H1 (cell line): Measurements from ENCODE around the gene FRMD4B. TPM values are rescaled to one million over a fixed set of nuclear protein-coding genes. Genes with fewer than 3 reads are reported as not detected.

Experiments
- CTCF ChIA-PET: fragments of 300-600 bp; sonication (Branson Sonifier 250); formaldehyde crosslinking; loops from one replicate; lab custom pipeline; 2021; ENCODE audit not compliant: partially characterized antibody; lab: Charles Lee
- POLR2A ChIA-PET: fragments of 300-600 bp; sonication (Branson Sonifier 250); formaldehyde crosslinking; loops from one replicate; lab custom pipeline; 2021; ENCODE audit warnings: inconsistent platforms; ENCODE audit not compliant: partially characterized antibody; lab: Charles Lee
- DNase-seq, 2 experiments: peaks; one replicate each; pipeline versions ENCODE4 v3.0.0 to v3.0.0-alpha.2; 2010 to 2022; ENCODE audit warnings: low spot score in 2 of 2, low read depth in 1 of 2, mixed read lengths in 1 of 2
- FAIRE-seq: peaks from 2 replicates; lab custom pipeline; 2011; peaks lifted over from hg19 to GRCh38; lab: Jason Lieb, UNC
- H2AFZ ChIP-seq: 2 replicates; pipeline ENCODE4 v1.8.1; 2012; ENCODE audit warnings: low read length, inconsistent platforms
- H2AK5ac ChIP-seq: 2 replicates; pipeline ENCODE4 v1.6.1; 2013; ENCODE audit warnings: low read depth, low read length
- H2BK120ac ChIP-seq: replicated peaks from 2 replicates; pipeline ENCODE3; 2013; ENCODE audit warnings: low read depth, low read length, inconsistent platforms
- H2BK12ac ChIP-seq: 2 replicates; pipeline ENCODE4 v1.6.1; 2013; ENCODE audit warnings: low read depth, low read length
- H2BK15ac ChIP-seq: 2 replicates; pipeline ENCODE4 v1.6.1; 2013; ENCODE audit warnings: low read length
- H2BK20ac ChIP-seq: 2 replicates; pipeline ENCODE4 v1.6.1; 2013; ENCODE audit warnings: low read length
- H2BK5ac ChIP-seq: 2 replicates; pipeline ENCODE4 v1.6.1; 2013; ENCODE audit warnings: low read depth, low read length
- H3K14ac ChIP-seq: 2 replicates; pipeline ENCODE4 v1.6.1; 2013; ENCODE audit warnings: inconsistent platforms; ENCODE audit not compliant: insufficient read length
- H3K18ac ChIP-seq: 2 replicates; pipeline ENCODE4 v1.6.1; 2013; ENCODE audit warnings: low read length; ENCODE audit errors: extremely low read depth
- H3K23ac ChIP-seq: 2 replicates; pipeline ENCODE4 v1.6.1; 2013; ENCODE audit warnings: inconsistent platforms; ENCODE audit not compliant: insufficient read length
- H3K23me2 ChIP-seq: 2 replicates; pipeline ENCODE4 v1.6.1; 2013; ENCODE audit warnings: low read depth, low read length
- H3K27ac ChIP-seq: 2 replicates; pipeline ENCODE4 v1.6.1; 2011; ENCODE audit warnings: low read depth, low read length, inconsistent platforms
- H3K27me3 ChIP-seq, 4 experiments: replicated peaks in 1 of 4; 1 replicate in 1 of 4; 2 replicates in 3 of 4; pipeline versions ENCODE4 v1.6.1 to v1.8.1; 2011 to 2013; ENCODE audit warnings: low read length in 3 of 4, mild to moderate bottlenecking in 3 of 4, inconsistent platforms in 2 of 4, mixed read lengths in 2 of 4, moderate library complexity in 1 of 4; ENCODE audit not compliant: control insufficient read depth in 3 of 4, insufficient read depth in 3 of 4; ENCODE audit errors: extremely low read depth in 1 of 4
- H3K36me3 ChIP-seq, 4 experiments: 2 replicates each; pipeline versions ENCODE4 v1.6.1 to v1.8.1; 2011 to 2013; ENCODE audit warnings: mild to moderate bottlenecking in 4 of 4, low read length in 3 of 4, moderate library complexity in 2 of 4, control low read depth in 1 of 4, inconsistent platforms in 1 of 4; ENCODE audit not compliant: insufficient read depth in 4 of 4, control insufficient read depth in 2 of 4
- H3K4ac ChIP-seq: replicated peaks from 2 replicates; pipeline ENCODE3; 2013; ENCODE audit warnings: low read length, low read depth, mixed read lengths, inconsistent platforms; ENCODE audit not compliant: insufficient read length
- H3K4me1 ChIP-seq, 4 experiments: replicated peaks in 1 of 4; 1 replicate in 1 of 4; 2 replicates in 3 of 4; pipeline versions ENCODE4 v1.6.1 to v1.8.1; 2011 to 2013; ENCODE audit warnings: low read length in 3 of 4, inconsistent platforms in 2 of 4, mixed read lengths in 1 of 4; ENCODE audit not compliant: insufficient read depth in 4 of 4, control insufficient read depth in 3 of 4
- H3K4me2 ChIP-seq, 2 experiments: 2 replicates each; pipeline versions ENCODE4 v1.6.1 to v1.8.1; 2011 to 2013; ENCODE audit warnings: low read depth in 2 of 2, low read length in 2 of 2, control low read depth in 1 of 2, inconsistent platforms in 1 of 2, mild to moderate bottlenecking in 1 of 2; ENCODE audit not compliant: insufficient read depth in 1 of 2
- H3K4me3 ChIP-seq, 4 experiments: fragments of 200-600, 300-600 bp in 1 of 4; sonication (generic), shearing (Covaris generic), sonication (Bioruptor Twin) in 1 of 4; 2 replicates each; pipeline versions ENCODE4 v1.5.1 to v1.8.1; 2011 to 2016; ENCODE audit warnings: low read length in 4 of 4, low read depth in 3 of 4, control low read depth in 2 of 4, inconsistent platforms in 2 of 4, mild to moderate bottlenecking in 2 of 4, mixed read lengths in 1 of 4, moderate library complexity in 1 of 4; ENCODE audit not compliant: insufficient read depth in 2 of 4; ENCODE audit errors: extremely low read depth in 1 of 4
- H3K56ac ChIP-seq: replicated peaks from 2 replicates; pipeline ENCODE3; 2013; ENCODE audit warnings: low read depth, mild to moderate bottlenecking, mixed read lengths, low read length, inconsistent platforms; ENCODE audit not compliant: insufficient read length
- H3K79me1 ChIP-seq: 2 replicates; pipeline ENCODE4 v1.6.1; 2013; ENCODE audit warnings: low read depth, low read length, control low read depth
- H3K79me2 ChIP-seq, 2 experiments: 2 replicates each; pipeline versions ENCODE4 v1.6.1 to v1.8.1; 2012 to 2013; ENCODE audit warnings: low read length in 2 of 2, mild to moderate bottlenecking in 2 of 2, inconsistent platforms in 1 of 2; ENCODE audit not compliant: insufficient read depth in 2 of 2, control insufficient read depth in 1 of 2
- H3K9ac ChIP-seq, 4 experiments: replicated peaks in 1 of 4; 1 replicate in 1 of 4; 2 replicates in 3 of 4; pipeline versions ENCODE4 v1.6.1 to v1.8.1; 2011 to 2013; ENCODE audit warnings: low read depth in 3 of 4, low read length in 3 of 4, control low read depth in 2 of 4, mild to moderate bottlenecking in 2 of 4, moderate library complexity in 2 of 4, inconsistent platforms in 1 of 4; ENCODE audit errors: extremely low read depth in 1 of 4
- H3K9me3 ChIP-seq, 2 experiments: 2 replicates each; pipeline versions ENCODE4 v1.6.1 to v1.8.1; 2012 to 2013; ENCODE audit warnings: mild to moderate bottlenecking in 2 of 2, moderate library complexity in 2 of 2, control low read depth in 1 of 2, inconsistent platforms in 1 of 2, low read depth in 1 of 2, low read length in 1 of 2, mixed read lengths in 1 of 2; ENCODE audit not compliant: insufficient read depth in 2 of 2
- H4K20me1 ChIP-seq, 2 experiments: replicated peaks in 1 of 2; 2 replicates each; pipeline versions ENCODE3 to v1.8.1; 2011 to 2013; ENCODE audit warnings: inconsistent platforms in 2 of 2, low read length in 2 of 2, mild to moderate bottlenecking in 1 of 2; ENCODE audit not compliant: insufficient read depth in 2 of 2, control insufficient read depth in 1 of 2
- H4K5ac ChIP-seq: 2 replicates; pipeline ENCODE4 v1.6.1; 2013; ENCODE audit warnings: low read length, low read depth, mixed read lengths, inconsistent platforms; ENCODE audit not compliant: insufficient read length
- H4K8ac ChIP-seq: 2 replicates; pipeline ENCODE4 v1.8.0; 2013; ENCODE audit warnings: mild to moderate bottlenecking, moderate library complexity, low read length, inconsistent platforms; ENCODE audit not compliant: insufficient read depth; ENCODE audit errors: extremely low read depth
- H4K91ac ChIP-seq: replicated peaks from 2 replicates; pipeline ENCODE3; 2013; ENCODE audit warnings: low read length, mixed read lengths, inconsistent platforms; ENCODE audit not compliant: insufficient read length
- CBX8 ChIP-seq: fragments of 300-800, 300-1000 bp; sonication (generic); IDR thresholded peaks from 2 replicates; pipeline ENCODE4 v1.7.1; 2016; ENCODE audit warnings: low read depth, low read length, borderline replicate concordance
- EZH2 ChIP-seq: fragments of 200-600 bp; sonication (generic); IDR thresholded peaks from 2 replicates; pipeline ENCODE4 v1.7.1; 2012; ENCODE audit warnings: low read depth, mild to moderate bottlenecking, moderate library complexity, low read length, inconsistent platforms; ENCODE audit not compliant: severe bottlenecking
- KDM4A ChIP-seq: IDR thresholded peaks from one replicate; pipeline ENCODE4 v1.7.1; 2012; ENCODE audit warnings: low read depth, mild to moderate bottlenecking, moderate library complexity, low read length, inconsistent platforms; ENCODE audit not compliant: severe bottlenecking
- NANOG ChIP-seq: IDR thresholded peaks from 2 replicates; pipeline ENCODE4 v1.6.1; 2011; ENCODE audit warnings: low read length, low read depth, mild to moderate bottlenecking, inconsistent platforms; ENCODE audit not compliant: insufficient read depth, poor library complexity, severe bottlenecking
- RAD21 ChIP-seq, 2 experiments: IDR thresholded peaks in 1 of 2; conservative IDR thresholded peaks in 1 of 2; 2 replicates each; pipeline ENCODE4 v1.6.1; 2011; ENCODE audit warnings: low read depth in 2 of 2, low read length in 2 of 2, improper control_type of control experiment in 1 of 2, inconsistent platforms in 1 of 2, mild to moderate bottlenecking in 1 of 2, moderate library complexity in 1 of 2
- SIRT6 ChIP-seq: IDR thresholded peaks from one replicate; pipeline ENCODE4 v1.7.1; 2012; ENCODE audit warnings: low read length, inconsistent platforms
- SP2 ChIP-seq: IDR thresholded peaks from 2 replicates; pipeline ENCODE4 v1.6.1; 2012; ENCODE audit warnings: mild to moderate bottlenecking, low read length, inconsistent platforms
- TBP ChIP-seq: IDR thresholded peaks from 2 replicates; pipeline ENCODE4 v1.6.1; 2011; ENCODE audit warnings: low read depth, low read length, improper control_type of control experiment
- USF2 ChIP-seq: IDR thresholded peaks from 2 replicates; pipeline ENCODE4 v1.6.1; 2011; ENCODE audit warnings: low read length, improper control_type of control experiment
- WGBS, 2 experiments: shearing (Covaris generic) in 1 of 2; methylation state at CpG; one replicate each; pipeline versions ENCODE4 v1.1.6 to v1.1.7; 2013 to 2015; ENCODE audit warnings: low lambda C conversion rate in 2 of 2, mixed read lengths in 2 of 2, inconsistent platforms in 1 of 2, low coverage in 1 of 2, missing lambda C conversion rate in 1 of 2; ENCODE audit not compliant: insufficient replicate concordance in 2 of 2, insufficient coverage in 1 of 2, insufficient read length in 1 of 2; ENCODE audit errors: extremely low coverage in 1 of 2, missing lambda C conversion rate in 1 of 2; 5-methylcytosine and 5-hydroxymethylcytosine counted together
- polyA plus RNA-seq, 7 experiments: library from polyadenylated mRNA; depleted of rRNA in 3 of 7; stranded (reverse) in 5 of 7; unstranded in 2 of 7; fragments of >200 nt in 5 of 7; fragments of 200-250 nt in 2 of 7; gene quantifications; 1 replicate in 5 of 7; 2 replicates in 1 of 7; 4 replicates in 1 of 7; pipeline versions ENCODE4 v1.2.1 to v1.2.3, GENCODE V29; 2011 to 2013; ENCODE audit warnings: missing spikeins in 2 of 7, mixed read lengths in 2 of 7
- total RNA-seq: library from RNA; stranded (reverse); fragmentation: NEBNext Ultra II Directional; extraction: Animal tissue kit (Norgen Biotek cat#: 25700); gene quantifications from 2 replicates; pipeline ENCODE4 v1.2.1, GENCODE V29; 2021
- TF ChIP-seq, protein P1 (sequence below), 3 experiments: IDR thresholded peaks; 1 replicate in 2 of 3; 2 replicates in 1 of 3; pipeline versions ENCODE4 v1.5.1 to v1.6.1; 2011; ENCODE audit warnings: low read length in 3 of 3, mild to moderate bottlenecking in 3 of 3, inconsistent platforms in 2 of 3, low read depth in 1 of 3, moderate library complexity in 1 of 3; ENCODE audit not compliant: insufficient read depth in 1 of 3; ENCODE audit errors: control extremely low read depth in 1 of 3

FRMD4B gene
- total and polyA plus RNA-seq, 2 of the 8 experiments (the other 6 are each of a cell fraction or from before 2014, with no cell fraction given), result 2.7 to 7.2 TPM

- no peak overlapping the region for H4K91ac ChIP-seq
- H3K27ac ChIP-seq, result no peak overlapping the region
- H3K4ac ChIP-seq, result no peak overlapping the region
- no peak overlapping the region for H3K4me2 ChIP-seq
- no peak overlapping the region for H3K14ac ChIP-seq
- H3K23me2 ChIP-seq, result no peaks in the 10 kb centered on the region
- no peaks in the 10 kb centered on the region for H3K27me3 ChIP-seq
- no peak overlapping the region for H2BK20ac ChIP-seq
- no peak overlapping the region for H4K5ac ChIP-seq
- peaks cover 2 to 7% (median 6%) of the 10 kb centered on the region in 4 experiments; a peak in 3 of 7 replicates for H3K4me1 ChIP-seq
- no peak overlapping the region for H2BK12ac ChIP-seq
- H2BK120ac ChIP-seq, result no peak overlapping the region
- H3K4me3 ChIP-seq, result no peak overlapping the region
- H3K9me3 ChIP-seq, result no peaks in the 10 kb centered on the region
- no peaks in the 10 kb centered on the region for H3K36me3 ChIP-seq
- H2BK15ac ChIP-seq, result no peak overlapping the region
- H2AK5ac ChIP-seq, result no peak overlapping the region
- no peak overlapping the region for H2BK5ac ChIP-seq
- FAIRE-seq (no peak), DNase-seq (no peak)
- H3K23ac ChIP-seq, result no peak overlapping the region
- ChIA-PET POLR2A (no interaction called here), CTCF (interaction anchor here (0.6 to 1.1 kb wide), 2 partner anchors 19 to 114 kb away, joined by 3 read pairs; no protein-coding TSS in a partner anchor)
- no peak overlapping the region for H3K56ac ChIP-seq
- no peaks in the 10 kb centered on the region for H3K79me2 ChIP-seq
- 73% methylated on average over 4 of the region's 6 CpGs; no CpG with 5 or more reads in 1 of the 2 experiments for WGBS, 2 experiments
- H3K18ac ChIP-seq, result no peak overlapping the region
- H4K8ac ChIP-seq, result no peak overlapping the region
- no peaks in the 10 kb centered on the region for H4K20me1 ChIP-seq
- H3K9ac ChIP-seq, result no peak overlapping the region
- H3K79me1 ChIP-seq, result no peaks in the 10 kb centered on the region
- no peak overlapping the region for H2AFZ ChIP-seq
- no peak for TF ChIP-seq RAD21 (IDR thresholded peaks at IDR 0.05 in 1 of 2, conservative IDR thresholded peaks at IDR 0.05 in 1 of 2; ENCODE audit: low read depth in 2 of 2, low read length in 2 of 2)
- no peak for TF ChIP-seq SIRT6
- TF ChIP-seq TBP, result no peak
- TF ChIP-seq, protein P1, sequence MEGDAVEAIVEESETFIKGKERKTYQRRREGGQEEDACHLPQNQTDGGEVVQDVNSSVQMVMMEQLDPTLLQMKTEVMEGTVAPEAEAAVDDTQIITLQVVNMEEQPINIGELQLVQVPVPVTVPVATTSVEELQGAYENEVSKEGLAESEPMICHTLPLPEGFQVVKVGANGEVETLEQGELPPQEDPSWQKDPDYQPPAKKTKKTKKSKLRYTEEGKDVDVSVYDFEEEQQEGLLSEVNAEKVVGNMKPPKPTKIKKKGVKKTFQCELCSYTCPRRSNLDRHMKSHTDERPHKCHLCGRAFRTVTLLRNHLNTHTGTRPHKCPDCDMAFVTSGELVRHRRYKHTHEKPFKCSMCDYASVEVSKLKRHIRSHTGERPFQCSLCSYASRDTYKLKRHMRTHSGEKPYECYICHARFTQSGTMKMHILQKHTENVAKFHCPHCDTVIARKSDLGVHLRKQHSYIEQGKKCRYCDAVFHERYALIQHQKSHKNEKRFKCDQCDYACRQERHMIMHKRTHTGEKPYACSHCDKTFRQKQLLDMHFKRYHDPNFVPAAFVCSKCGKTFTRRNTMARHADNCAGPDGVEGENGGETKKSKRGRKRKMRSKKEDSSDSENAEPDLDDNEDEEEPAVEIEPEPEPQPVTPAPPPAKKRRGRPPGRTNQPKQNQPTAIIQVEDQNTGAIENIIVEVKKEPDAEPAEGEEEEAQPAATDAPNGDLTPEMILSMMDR (IDR thresholded peaks at IDR 0.05; ENCODE audit: control extremely low read depth in 1 of 3, insufficient read depth in 1 of 3, low read depth in 1 of 3, low read length in 3 of 3), result no peak
- no peak for TF ChIP-seq CBX8
- no peak for TF ChIP-seq USF2
- TF ChIP-seq EZH2, result no peak
- TF ChIP-seq KDM4A, result no peak
- no peak for TF ChIP-seq NANOG
- no peak for TF ChIP-seq SP2
Measured at GRCh38 chr3:69197455-69197854, 188.4 kb downstream of the FRMD4B start.
